GM21367 (cell line): ENCODE results near the gene ANK3.
A peak's percentile ranks its signal among the peaks of the same experiment; 100 is the strongest.

Experiments
- ATAC-seq: cut with Tn5 transposase; IDR thresholded peaks from one replicate; pipeline ENCODE4 v1.9.1; 2021; ENCODE audit not compliant: unreplicated experiment

The ANK3 gene

DNA sequence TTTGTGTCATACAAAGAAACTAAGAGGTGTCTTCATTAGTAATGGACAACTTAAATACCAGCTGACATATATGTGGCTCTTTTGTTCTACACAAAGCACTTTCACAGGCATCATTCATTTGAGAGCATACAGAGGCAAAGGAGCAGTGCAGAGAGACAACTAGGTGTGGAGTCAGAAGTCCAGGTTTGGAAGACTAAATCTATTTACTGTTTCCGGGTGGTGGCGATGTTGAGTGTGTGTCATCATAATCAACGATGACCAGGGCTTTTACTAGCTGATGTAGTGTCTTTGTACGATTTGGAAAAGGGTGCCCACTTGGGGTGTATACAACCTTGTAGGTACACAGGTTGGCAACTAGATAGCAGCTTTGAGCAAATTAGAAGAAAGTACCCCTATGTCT, 287.9 kb downstream of the ANK3 start:
- ATAC-seq, result no peak

DNA sequence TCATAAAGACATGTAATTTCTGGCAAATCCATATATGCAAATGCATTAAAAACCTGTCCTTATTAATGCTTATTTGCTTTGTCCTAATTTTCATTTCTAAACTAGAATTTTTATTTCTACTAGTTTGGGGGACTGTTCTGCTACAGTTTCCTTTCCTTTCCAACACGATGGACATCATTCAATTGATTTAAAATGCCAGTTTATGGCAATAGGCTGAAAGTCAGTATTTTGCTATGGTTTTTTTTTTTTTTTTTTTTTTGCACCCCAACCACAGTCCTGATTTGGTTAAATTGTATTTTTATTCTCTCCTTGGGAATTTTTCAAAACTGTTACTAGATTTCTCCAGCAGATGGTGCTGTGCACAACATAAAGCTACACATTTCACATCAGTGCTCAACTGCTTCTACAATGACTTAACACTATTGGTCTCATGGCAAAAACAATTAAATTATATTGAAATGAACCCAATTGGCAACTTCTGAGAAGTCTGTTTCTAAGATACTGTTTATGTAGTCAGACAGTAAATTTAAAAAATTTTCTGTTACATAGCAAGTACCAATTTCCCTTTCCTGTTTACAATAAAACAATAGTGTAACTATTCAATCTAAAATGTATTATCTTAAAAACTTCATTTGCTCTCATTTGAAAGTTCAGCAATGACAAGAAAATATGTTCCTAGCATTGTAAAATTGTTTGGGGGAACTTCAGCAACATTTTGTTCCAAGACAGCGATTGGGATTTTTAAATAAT, 289.5 kb downstream of the ANK3 start:
- peak; percentile 48 for ATAC-seq

DNA sequence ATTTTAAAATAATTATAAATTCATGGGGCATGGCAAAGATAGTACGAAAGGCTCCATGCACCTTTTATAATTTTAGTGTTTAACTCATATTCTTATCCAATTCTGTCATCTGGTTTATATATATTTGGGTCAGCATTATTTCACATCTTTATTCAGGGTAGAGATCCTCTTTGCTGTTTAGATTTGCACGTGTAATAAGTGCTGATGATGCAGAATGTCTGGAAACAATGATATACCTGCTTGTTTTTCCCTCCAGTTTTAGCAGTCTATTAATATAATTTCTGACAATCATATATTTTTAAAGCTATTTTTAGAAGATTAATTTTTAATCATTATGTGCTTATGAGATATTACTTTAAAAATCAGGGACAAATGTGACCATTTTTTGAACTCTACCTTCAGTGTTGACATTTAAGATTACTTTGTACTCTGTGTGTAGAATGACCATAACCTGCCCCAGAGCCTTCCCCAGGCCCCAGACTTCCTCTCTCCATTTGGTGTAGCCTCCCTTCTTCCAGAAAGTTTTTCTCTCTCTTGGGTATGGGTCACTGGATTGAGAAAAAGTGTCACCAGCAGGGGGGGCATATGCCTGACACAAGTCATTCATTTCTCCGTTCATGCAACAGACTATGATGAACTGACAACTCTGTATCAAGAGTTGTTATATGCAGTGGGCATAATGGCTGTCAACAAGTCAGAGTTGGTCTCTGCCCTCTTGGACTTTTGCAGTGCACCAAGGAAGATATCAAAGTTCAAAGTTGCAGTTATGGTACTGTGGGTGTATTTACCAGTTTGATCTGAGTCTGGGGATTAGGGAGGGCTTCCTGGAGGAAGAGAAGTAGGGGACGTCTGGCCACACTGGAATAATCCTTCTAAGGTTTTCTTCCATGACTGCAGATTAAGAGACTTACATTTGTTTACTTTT, 290.7 kb downstream of the ANK3 start:
- ATAC-seq, result no peak

DNA sequence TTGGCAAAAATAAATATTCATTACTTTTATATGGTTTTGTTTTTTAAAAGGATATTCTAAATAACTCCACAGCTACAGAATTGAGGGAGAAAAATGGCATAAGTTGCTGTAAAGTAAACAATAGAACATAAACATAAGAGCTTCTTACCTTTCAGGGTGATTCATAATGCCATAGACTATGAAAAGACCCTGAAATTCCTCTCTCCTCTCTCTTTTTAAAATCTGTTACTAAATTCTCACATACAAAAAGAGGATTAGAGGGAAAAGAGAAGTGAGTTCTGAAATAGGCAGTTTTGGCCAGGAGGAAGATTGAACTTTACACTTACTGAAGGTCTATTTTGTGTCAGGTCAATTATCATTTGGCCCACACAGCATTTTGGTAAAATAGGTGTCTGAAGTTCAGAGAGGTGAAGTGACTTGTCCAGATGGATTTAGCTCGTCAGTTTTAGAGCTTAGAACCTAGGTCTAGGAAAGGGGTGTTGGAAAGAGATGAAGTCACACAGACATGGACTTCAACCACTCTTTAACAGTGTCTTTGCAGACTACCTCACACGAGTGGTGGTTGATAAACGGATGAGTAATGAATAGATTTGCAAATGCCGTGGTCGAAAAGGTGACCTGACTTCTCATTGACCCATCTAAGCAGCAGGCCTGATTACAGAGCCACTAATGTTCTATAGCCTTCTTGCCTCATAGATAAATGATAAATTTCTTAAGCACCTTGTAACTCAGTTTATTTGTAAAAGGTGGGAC, 292.7 kb downstream of the ANK3 start:
- peak; percentile 64 for ATAC-seq

GRCh38 chr10:60093317-60093716, 296.4 kb downstream of the ANK3 start:
- ATAC-seq, result no peak

- peak; percentile 80 for ATAC-seq
These were observed 302.8 kb downstream of the ANK3 start for GRCh38 chr10:60086862-60087261.

GRCh38 chr10:60086421-60086820, 303.3 kb downstream of the ANK3 start:
- ATAC-seq, result no peak

DNA sequence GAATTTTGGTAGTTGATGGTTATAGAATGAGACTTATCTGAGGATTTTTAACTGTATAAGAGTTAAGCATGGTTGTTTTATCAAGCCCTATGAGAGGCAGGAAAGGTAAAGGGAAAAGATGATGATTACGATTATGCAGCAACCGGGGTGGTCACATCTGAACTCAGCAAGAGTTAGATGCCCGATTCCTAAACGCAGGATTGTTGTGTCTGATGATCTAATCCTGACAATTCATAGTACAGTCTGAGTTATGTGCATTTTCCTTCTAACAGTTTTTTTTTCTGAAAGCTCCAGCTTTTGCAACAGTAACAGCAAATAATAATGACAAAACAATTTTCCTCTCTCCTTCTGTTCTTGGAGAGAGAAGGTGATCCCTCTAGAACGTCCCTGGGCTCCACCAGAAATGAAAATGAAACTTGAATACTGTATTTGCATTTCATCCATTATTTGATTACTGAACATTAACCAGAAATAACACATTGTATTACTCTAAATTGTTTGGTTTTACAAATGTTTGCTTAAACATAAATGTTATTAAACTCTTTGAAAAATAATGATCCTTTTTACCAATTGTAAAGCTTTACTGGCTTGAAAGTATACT, 306.8 kb downstream of the ANK3 start:
- no peak for ATAC-seq

DNA sequence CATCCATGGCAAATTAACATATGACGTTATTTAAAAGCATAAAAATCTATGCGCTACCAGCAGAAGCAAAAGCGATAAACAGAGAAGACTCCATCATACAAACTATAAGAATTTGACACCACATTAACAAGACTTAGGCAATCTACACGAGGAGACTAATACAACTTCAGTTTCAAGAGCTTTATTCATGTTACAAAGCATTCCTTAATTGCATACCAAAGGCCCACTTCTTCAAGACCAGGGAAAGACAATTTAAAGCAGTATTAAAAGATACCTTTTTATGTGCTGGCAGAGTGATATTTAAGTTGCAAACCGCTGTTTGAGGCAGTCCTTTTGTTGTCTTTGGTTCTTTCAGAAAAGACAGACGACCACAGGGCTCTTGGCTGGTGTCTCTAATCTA, 307.3 kb downstream of the ANK3 start:
- no peak for ATAC-seq

DNA sequence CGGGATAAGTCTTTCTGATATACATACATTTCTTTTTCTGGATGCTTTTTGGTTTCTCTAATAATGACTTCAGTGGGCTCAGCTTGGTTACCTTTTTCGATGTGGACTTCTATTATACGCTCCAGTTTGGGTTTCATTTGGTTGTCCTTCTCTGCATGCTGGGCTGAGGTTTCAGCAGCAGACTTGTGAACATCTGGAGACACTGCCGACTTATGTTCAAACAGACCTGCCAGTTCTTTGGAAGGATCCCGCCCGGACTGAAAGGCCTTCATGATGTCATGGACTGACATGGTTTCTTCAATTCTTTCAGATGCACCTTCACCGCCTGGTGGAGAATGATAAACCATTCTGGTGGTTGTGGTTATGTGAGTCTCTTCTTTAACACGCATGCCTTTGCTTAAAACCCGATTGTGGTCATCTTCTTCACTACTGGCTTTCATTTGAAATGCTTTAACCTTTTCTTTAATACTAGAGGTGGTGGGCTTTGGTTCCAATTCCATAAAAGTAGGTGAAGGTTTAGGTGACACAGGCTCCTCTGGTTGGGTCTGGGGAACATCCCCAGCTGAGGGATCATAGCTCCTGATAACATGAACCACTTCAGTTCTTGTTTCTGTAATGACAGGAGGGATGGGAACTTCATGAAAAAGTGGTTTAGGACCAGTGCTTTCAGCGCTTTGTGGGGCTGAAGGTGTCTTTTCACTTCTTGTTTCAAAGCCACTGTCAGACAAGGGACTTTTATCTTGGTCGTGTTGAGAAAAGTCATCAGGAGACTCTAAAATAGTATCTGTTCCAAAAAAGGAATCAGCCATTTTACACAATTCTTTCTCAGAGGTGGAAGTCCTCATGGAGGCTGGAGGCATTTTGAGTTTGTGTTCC, 315.7 kb downstream of the ANK3 start:
- peak; percentile 92 for ATAC-seq

DNA sequence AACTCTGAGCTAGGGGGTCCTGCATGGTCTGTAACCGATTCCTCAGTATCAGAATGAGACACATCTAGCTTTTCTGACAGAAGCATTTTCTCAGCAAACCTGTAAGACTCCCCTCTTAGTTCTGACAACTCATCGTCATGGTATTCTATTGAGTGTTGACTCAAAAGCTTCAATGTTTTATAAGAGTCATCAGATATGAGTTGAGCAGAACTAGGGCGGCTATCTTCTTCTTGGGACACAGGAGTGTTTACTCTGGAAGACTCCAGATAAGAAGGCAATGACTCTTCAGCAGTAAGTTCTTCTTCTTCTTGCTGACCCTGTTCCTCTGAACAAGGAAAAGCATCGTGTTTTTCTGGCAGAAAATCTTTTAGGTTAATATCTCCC, 316.3 kb downstream of the ANK3 start:
- ATAC-seq, result no peak

GRCh38 chr10:60069311-60069710, 320.4 kb downstream of the ANK3 start:
- no peak for ATAC-seq

DNA sequence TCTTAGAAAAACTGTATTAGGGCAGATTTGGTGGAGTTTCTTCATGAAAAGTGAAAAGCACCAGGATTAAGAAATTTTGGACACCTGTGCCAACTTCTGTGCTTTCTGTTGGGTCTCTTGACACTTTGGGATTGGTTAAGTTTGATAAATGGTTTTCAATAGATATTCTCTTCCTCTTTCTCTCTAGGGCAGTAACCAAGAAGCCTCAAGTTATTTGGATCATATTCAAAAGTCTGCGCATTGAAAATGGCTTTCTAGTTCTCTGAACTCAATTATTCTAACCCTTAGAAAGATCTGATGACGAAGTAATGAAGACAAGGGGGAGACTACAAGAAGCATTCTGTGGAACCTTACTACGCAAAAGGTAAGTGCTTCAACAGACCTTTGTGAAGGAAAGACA, 339.3 kb downstream of the ANK3 start:
- no peak for ATAC-seq

DNA sequence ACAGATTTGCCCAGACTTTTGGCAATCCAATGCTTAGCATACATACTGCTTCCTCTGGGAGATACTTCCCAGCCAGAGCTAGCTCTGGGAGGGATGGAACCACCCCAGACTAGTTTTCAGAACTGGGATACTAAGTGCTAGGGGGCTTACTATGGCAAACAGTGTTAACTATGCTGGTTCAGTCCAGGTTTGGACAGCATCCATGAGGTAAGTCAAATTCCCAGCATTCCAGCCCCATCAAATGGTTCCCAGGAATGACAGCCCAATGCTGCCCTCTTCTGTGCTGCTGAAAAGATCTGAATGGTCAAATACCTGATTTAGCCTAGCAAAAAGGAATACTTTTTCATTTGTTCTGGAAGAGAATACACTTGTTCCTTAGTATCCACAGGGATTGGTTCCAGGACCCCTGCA, 341.6 kb downstream of the ANK3 start:
- ATAC-seq, result no peak

DNA sequence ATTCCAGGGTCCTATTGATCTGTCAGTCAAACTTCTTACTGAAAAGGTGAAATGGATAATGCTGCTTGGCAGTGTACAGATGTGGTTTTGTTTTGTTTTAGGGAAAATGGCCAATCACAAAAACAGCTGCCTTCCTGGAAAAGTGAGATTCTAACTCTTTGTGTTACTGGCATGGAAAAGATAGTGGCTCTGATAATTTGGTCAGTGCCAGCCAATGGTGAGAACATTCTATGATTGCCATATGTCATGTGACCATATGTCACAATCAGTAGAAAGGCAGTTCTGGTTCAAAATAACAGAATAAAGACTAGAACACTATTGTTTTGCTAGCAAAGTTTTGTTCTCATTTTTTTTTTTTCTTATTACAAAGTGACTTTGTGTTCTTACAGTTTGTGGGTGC, 344.1 kb downstream of the ANK3 start:
- ATAC-seq, result no peak

- no peak for ATAC-seq
These were observed 344.7 kb downstream of the ANK3 start for GRCh38 chr10:60044971-60045370.

GRCh38 chr10:60044242-60044641, 345.4 kb downstream of the ANK3 start:
- no peak for ATAC-seq

- ATAC-seq, result no peak
These were observed 346.0 kb downstream of the ANK3 start for GRCh38 chr10:60043561-60044241.

DNA sequence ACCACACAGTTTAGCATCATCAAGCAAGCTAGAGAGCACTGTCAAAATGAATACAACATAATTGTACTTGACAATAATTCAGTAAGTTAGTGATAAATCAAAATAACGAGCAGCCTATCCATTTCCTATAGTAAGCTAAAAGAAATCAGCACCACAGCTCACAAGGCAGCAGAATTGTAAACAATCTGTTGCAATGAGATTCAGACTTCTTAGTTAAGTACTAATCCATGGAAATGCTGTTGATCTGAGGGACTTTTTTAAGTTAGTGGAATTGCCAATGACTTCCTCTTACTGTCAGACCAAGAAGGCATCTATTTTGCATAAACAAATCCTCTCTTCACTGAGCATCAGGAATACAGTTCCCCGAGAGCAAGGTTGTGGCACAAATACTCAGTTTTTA, 346.8 kb downstream of the ANK3 start:
- no peak for ATAC-seq

DNA sequence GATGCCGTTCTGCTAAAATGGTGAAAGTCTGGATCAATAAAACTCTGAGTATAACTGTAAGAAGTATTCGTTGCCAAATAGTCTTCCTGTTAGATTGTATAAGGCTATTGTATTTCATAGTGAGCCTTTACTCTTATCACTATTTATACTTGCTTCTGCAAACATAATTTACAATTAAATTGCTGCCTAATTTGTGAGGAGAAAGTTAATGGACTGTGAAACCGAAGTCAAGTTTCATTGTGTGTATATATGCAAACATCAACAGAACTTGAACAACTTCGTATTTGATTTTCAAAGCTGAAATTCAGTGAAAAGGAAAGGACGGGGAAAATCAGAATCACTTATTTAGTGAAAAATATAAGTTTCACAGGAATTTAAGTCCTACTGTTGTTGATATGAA, 347.4 kb downstream of the ANK3 start:
- no peak for ATAC-seq
